Activated CD8-positive, alpha-beta memory T cell treated with anti-CD3 and anti-CD28 coated beads for 36 hours (primary cell): ENCODE results near the gene CD109. TPM values are rescaled to one million over a fixed set of nuclear protein-coding genes. Genes with fewer than 3 reads are reported as not detected.

Experiments used
- CTCF ChIA-PET: fragments of 350-600 bp; sonication (Branson Sonifier 250); formaldehyde crosslinking; loops from one replicate; lab custom pipeline; 2021; ENCODE audit warnings: antibody characterized with exemption; lab: Charles Lee
- POLR2A ChIA-PET: fragments of 350-600 bp; sonication (Branson Sonifier 250); formaldehyde crosslinking; loops from one replicate; lab custom pipeline; 2021; ENCODE audit warnings: antibody characterized with exemption; lab: Charles Lee
- total RNA-seq, 2 experiments: library from RNA; stranded (reverse); gene quantifications; one replicate each; pipeline ENCODE4 v1.2.3, GENCODE V29; 2021

The CD109 gene
- 10 to 100 TPM; 15.4 to 15.8 TPM for total RNA-seq

DNA sequence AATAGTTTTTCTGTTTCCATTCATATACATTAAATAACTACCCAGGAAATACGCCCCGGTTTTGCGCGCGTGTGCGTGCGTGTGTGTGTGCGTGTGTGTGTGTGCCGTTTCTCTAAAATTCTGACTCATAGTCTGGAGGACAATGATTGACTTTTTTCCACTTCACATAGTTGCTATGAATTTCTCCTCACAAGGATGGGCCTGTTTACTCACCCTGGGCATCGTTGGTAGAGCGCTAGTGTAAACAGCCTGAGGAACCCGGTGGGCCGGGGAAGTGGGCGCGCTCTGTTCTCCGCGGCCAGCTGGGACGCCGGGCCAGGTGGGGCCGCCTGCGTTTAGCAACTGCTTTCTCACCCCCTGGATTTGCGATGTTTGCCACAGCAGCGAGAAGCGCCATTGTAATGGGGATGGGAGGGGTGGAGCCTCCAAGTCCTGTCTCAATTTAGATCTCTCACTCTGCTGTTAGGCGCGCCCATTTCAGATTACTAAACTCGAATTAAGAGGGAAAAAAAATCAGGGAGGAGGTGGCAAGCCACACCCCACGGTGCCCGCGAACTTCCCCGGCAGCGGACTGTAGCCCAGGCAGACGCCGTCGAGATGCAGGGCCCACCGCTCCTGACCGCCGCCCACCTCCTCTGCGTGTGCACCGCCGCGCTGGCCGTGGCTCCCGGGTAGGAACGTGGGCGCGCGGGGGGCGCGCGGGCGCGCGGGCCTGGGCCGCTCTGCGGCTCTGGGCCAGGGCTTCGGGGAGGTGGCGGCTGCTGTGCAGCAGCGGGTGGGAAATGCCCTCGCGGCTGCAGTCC, at the start of gene CD109:
Gene CD109 (plus strand): TSS at position 585 of the 803 bp plus-strand sequence. CDS start 13 bp downstream, at position 598.
- CTCF ChIA-PET = no interaction called here

DNA sequence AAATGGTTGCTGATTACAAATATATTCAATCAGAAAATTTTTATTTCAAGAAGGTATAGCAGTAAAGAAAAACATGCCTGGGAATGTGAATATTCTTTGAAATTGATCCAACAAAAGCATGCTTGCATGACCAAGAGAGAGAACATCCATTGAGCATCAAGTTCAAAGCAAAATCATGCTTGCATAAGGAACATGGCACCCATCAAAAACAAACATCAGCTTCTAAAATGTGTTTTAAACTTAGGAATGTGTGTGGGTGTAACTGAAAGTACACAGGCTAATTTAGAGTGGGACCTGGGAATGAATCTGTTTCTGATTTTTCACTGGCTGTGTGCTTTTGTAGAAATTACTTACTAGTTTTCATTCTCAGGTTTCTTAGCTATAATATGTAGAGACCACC, 47.8 kb upstream of the CD109 start:
- POLR2A ChIA-PET = no interaction called here
- CTCF ChIA-PET = interaction anchor here (0.7 kb wide), 1 partner anchor 123 kb away, joined by 3 read pairs; no protein-coding TSS in a partner anchor

More for the DNA sequence above, at the start of gene CD109:
- POLR2A ChIA-PET = no interaction called here

DNA sequence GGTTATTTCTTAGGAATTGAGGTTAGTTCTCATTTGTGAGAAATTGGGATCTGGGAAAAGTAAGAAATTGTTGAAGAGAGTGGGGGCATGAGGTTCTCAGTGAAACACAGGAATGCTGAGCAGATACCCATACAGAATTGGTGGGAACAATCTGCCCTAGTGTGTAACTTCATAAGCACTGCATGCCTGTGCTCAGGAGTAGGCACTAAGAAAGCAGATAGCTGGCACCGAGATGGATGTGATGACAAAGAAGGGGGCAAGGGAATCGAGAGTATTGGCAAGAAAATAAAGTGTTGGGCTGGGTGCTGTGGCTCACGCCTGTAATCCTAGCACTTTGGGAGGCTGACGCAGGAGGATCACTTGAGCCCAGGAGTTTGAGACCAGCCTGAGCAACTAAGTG, 46.2 kb upstream of the CD109 start:
- CTCF ChIA-PET = no interaction called here

DNA sequence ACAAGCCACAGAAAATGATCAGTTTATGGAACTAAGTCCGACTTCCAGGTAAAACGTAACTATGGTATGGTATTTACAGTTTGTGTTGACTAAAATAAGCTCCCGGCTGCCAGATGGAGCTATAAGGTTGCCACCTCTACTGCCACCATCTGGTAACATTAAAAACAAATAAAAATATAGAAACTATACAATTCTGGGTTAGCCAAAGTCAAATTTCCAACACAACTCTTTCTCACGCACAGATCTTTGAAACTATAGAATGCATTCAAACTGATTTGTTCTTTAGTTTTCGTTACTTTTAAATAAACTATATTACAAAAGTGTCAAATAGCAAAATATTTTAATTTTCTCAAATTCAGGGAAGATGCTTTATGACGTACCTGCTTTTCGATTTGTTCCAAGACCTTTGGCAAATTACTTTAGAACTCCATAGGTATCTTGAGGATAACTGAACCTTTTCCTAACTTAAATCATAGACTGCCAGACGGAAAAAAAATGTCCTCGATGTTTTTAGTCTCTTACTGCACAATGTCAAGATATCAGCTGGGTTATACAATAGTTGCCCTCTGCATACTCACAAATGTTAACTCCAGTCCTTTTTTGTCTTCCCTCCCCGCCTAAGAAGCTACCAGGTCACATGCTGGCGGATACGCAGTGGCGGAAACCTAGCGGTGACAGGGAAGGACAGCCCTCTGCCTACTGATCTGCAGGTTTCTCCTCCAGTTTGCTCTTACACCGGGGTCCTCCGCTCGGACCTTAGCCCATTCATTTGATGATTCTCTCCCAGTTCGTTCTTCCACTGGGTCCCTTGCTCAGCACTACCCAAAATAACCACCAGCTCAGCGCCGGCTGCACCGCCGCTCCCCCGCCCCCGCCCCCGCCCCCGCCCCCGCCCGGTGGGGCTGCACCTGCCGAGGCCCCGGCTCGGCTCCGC, 43.1 kb upstream of the CD109 start:
- POLR2A ChIA-PET = interaction anchor here (0.5 to 2.4 kb wide), 12 partner anchors 10 to 1631 kb away, joined by 3 to 33 read pairs (median 4); partner anchors contain the start of genes CGAS, EEF1A1, MTO1 and TMEM30A
- CTCF ChIA-PET = interaction anchor here (0.5 to 2.0 kb wide), 8 partner anchors 9 to 200 kb away, joined by 3 to 9 read pairs (median 4); partner anchors contain the start of genes EEF1A1 and MTO1

More for the DNA sequence above, 46.2 kb upstream of the CD109 start:
- POLR2A ChIA-PET = no interaction called here

DNA sequence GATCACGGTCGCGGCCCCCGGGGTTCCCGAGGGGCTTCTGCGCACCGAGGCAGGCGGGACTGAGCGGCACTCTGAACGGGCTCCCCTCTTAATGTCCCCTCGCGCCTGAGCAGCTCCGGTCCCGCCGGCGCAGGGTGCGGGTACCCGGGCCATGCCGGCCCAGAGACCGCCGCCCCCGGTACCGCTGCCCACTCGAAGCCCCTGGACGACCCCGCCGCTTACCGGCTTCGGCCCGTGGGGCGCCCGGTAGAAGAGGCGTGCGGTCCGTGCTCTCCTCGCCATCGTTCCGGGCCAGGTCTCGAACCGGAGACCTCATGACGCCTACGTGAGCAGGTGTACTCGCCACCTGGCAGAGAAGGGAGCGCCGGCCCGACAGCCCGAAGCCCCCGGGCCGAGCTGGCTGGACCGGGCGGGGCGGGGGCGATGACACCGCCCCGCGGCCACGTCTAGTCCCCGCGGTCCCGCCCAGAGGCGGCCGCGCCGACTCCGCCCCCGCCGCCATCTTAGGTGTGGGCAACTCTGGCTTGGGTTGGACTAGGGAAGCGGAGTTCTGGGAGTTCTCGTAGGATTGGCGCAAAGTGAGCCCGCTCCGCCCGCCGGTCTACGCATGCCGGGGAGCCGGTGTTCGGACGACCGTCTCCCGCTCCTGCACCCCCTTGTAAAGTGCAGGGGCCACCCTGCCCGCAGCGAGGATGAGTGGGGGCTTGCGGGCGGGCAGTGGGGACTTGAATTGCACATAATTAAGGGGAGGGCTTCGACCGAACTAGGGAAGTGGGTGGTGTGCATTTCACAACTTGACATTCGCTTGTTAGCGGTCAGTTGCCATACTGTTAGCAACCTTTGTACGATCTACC, 42.2 kb upstream of the CD109 start, which contains the start of gene SLC17A5:
Gene SLC17A5 (minus strand): TSS at position 422 of the 854 bp plus-strand sequence. CDS start 106 bp downstream, at position 316.
- POLR2A ChIA-PET = interaction anchor here (0.5 to 2.4 kb wide), 13 partner anchors 34 to 1631 kb away, joined by 3 to 33 read pairs (median 4); partner anchors contain the start of genes CGAS, EEF1A1, MTO1 and TMEM30A
- CTCF ChIA-PET = interaction anchor here (1.1 to 2.0 kb wide), 5 partner anchors 9 to 193 kb away, joined by 3 to 9 read pairs (median 7); partner anchors contain the start of genes EEF1A1 and MTO1

DNA sequence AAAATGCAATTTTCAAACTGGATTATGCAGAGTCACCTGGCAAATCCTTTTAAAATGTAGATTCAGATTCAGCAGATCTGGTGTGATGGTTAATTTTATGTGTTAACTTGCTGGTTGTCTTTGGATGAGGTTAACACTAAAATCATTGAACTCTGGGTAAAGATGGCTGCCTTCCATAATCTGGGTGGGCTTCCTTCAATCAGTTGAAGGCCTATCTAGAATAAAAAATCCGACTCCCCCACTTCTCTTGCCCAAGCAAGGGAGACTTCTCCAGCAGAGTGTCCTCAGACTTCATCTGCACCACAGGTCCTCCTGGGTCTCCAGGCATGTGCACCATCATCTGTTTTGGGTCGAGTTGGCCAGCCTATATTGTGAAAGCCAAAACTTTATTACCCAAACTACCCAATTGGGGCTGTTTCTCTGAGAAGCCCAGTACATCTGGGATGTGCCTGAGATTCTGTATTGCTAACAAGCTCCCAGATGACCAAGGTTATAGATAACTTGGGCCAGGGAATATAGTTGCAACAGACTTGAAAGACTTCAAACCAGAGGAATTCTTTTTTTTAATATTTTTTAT, 40.6 kb upstream of the CD109 start:
- ChIA-PET POLR2A (no interaction called here), CTCF (interaction anchor here (1.2 kb wide), 1 partner anchor 20 kb away, joined by 3 read pairs; no protein-coding TSS in a partner anchor)

DNA sequence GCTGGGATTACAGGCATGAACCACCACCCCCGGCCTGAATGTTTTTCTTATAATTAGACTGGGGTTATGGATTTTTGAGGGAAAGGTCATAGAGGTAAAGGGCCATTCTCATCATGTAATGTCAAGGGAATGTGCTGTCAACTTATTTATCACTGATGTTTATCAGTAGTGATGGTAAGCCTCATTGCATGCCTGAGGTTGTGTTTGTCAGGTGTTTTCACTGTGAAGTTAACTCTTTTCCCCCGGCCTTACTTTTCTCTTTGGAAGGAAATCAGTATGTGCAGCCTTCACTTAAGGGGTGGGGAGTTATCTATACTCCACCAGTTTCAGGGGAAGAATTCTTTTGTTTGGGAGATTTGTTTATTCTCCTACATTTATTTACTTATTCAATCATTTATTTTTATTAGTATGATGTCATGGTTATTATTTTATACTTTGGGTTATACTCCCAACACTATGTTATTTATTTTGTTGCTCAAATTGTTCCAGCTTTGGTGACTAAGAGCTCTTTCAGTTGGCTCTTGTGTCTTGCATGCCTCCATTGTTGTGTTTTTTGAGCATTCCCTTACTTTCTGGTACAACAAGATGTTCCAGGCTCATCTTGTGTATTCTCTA, 39.4 kb upstream of the CD109 start:
- POLR2A ChIA-PET = no interaction called here
- CTCF ChIA-PET = no interaction called here

DNA sequence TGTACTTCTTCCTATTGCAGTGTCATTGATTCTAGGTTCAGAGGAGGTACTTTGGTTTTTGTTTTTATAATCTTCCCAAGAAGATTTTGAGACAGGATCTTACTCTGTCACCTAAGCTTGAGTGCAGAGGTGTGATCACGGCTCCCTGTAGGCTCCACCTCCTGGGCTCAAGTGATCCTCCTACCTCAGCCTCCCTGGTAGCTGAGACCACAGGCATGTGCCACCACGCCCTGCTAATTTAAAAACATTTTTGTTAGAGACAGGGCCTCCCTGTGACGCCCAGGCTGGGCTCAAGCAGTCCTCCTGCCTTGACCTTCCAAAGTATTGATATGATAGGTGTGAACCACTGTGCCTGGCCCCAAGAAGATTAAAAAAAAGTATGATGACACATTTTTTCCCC, 38.8 kb upstream of the CD109 start:
- POLR2A ChIA-PET = no interaction called here
- CTCF ChIA-PET = no interaction called here

DNA sequence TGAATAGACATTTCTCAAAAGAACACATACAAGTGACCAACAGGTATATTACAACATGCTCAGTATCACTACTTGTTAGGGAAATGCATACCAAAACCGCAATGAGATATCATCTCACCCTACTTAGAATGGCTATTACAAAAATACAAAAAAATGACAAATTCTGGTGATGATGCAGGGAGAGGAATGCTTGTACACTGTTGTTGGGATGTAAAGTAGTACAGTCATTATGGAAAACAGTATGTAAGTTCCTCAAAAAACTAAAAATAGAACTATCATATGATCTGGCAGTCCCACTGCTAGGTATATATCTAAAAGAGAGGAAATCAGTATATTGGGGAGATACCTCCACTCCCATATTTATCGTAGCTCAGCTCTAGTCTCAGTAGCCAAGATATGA, 31.3 kb upstream of the CD109 start:
- ChIA-PET POLR2A (no interaction called here), CTCF (no interaction called here)

DNA sequence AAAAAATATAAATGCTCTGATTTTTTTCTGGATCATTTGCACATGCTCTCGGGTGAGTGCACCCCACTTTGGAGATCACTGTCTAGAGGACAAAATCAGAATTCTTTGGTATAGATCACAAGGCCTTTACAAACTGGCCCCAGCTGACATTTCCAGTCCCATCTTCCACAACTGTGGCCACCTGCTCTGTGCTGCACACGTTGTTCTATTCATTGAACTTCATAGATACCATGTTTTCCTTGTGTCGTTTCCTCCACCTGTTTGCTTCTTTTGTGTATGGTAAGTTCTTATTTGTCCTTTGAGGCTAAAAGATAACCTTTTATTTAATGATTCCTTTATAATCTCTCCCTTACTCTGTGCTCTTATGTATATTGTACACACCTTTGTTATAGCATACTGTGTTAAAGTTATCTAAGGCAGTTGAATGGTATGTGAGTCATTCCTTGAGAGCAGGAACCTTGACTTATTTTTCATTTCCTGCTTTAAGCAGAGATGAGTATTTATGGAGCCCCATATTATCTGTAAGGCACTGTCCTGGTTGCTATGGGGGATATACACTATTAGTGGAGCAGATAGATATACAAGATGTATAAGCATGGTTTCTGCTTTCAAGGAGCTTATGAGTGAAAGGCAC, 30.2 kb upstream of the CD109 start:
- ChIA-PET POLR2A (no interaction called here), CTCF (no interaction called here)

DNA sequence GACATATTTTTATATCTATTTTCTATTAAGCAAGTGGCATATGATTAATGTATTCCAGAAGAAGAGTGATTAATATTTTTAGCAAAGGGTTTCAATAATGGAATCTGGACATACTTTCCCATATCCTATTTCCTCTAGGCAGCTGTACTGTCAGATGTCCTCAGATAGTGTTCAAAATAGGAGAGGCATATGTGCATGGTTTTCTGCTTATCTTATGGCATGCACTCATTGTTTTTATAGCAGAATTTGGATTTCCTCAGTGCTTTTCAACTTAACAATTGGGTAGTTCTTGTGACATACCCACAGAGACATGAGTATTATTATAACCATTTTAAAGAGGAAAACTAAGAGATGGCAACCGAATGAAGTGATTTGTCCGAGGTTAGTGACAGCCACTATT, 29.6 kb upstream of the CD109 start:
- POLR2A ChIA-PET = no interaction called here
- CTCF ChIA-PET = no interaction called here

DNA sequence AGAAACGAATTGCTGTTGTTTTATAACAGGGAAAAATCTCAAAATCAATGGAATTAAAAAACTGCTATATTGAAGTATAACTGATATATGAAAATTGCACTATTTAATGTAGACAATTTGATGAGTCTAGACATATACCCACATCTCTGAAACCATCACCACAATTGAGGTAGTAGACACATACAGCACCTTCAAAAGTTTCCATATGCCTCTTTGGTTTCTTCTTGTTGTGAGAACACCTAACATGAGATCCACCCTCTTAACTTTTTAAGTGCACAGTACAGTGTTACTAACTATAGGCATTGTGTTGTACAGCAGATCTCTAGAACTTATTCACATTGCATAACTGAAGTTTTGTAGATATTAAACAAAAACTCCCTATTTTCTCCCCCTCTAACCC, 28.2 kb upstream of the CD109 start:
- ChIA-PET CTCF (no interaction called here), POLR2A (no interaction called here)

DNA sequence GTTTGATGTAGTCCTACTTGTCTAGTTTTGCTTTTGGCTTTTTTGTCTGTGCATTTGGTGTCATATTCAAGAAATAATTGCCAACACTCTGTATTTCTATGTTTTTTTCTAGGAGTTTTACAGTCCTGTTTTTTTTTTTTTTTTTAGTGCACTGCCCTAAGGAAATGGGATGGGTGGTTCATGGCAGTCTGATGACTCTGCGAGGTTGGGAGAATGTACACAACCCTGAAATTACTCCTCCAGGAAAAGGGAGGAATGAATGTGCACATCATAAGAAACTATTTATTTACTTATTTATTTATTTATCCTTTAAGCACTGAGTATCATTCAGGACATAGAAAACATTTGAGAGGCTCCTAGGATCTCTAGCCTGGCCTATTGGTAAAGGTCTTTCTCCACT, 27.0 kb upstream of the CD109 start:
- CTCF ChIA-PET = no interaction called here
- POLR2A ChIA-PET = no interaction called here

DNA sequence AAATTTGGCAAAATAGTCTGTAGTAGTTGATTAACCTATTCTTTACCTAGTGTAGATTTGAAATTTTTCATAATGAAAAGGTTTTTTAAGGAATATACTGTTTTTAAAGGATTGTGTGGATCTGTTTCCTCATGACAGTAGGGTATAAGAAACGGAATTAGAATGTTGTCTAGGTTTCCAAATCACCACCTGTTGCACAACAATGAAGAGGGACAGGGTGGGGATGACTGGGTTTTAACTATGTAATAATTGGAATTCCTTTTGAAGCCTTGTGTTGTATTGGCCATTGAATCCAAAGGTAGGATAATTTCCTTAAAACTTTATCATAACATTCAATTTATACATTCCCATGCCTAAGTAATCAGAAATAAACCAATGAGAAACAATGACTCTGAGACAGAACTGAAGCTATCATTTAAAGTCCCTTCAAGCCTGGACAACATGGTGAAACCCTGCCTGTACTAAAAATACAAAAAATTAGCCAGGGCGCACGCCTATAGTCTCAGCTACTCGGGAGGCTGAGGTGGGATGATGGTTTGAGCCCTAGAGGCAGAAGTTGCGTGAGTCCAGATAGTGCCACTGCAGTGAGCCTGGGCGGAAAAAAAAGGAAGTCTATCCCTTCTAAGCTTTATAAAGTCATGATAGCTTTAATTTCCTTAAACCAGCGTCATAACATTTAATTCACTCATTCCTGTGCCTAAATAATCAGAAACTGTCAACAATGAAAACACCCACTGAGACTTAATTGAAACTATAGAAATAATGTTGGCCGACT, 23.9 kb upstream of the CD109 start:
- ChIA-PET POLR2A (no interaction called here), CTCF (interaction anchor here (1.0 to 2.1 kb wide), 2 partner anchors 61 to 1537 kb away, joined by 3 to 12 read pairs; no protein-coding TSS in a partner anchor)

DNA sequence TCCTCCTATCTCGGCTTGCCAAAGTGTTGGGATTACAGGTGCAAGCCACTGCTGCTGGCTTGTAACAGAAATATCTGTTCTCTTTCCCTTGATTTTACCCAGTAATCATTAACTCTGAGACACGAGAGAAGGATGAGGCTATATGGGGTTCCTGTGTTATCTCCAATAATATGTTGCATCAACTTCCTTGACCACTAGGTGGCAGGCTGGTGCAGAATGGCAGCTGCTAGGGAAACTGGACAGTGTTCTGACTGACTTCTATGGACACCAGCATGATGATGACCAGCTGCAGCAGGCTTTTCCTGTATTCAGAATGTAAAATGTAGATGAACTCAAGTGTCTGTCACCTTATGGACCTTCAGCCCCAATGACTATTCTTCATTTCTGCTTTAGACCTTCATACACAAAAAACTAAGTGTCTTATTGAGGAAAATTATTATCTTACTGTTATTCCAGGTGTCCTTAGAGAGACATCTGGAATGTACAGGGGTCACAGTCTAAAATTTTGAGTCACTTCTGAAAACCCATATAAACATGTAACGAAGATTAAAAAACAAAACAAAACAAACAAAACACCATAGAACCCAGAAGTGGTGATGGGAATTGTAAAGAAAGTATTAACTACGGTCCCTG, 20.4 kb upstream of the CD109 start:
- POLR2A ChIA-PET = no interaction called here
- CTCF ChIA-PET = interaction anchor here (0.9 to 4.8 kb wide), 7 partner anchors 10 to 1533 kb away, joined by 3 to 32 read pairs (median 4); no protein-coding TSS in a partner anchor

DNA sequence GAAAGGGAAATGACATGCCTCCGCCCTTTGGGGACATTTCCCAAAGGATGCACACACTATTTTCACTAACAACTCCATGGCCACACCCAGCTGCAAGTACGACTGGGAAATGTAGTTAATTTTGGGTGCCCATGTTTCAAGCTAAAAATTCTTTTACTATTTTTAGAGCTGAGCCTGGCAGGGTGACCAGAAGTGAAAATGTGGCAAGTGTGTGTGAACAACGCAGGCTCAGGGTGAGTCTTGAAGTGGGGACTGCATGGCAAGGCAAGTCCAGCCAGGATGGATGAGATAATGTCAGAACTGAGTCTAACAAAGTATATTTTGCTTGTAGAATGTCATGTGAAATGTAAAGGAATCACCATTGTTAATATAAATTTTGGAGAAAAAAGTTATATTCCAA, 17.0 kb upstream of the CD109 start:
- ChIA-PET CTCF (interaction anchor here (4.8 kb wide), 1 partner anchor 53 kb away, joined by 32 read pairs; no protein-coding TSS in a partner anchor), POLR2A (interaction anchor here (0.5 to 0.7 kb wide), 2 partner anchors 155 to 372 kb away, joined by 4 to 8 read pairs; no protein-coding TSS in a partner anchor)
